HEK293T (cell line): ENCODE measurements around the gene ACSF2.

Source experiments
- CTCF ChIA-PET: fragments of 350-600 bp; formaldehyde crosslinking; extraction: SDS; loops from one replicate; lab custom pipeline; 2021; ENCODE audit warnings: antibody characterized with exemption, inconsistent platforms; lab: Yijun Ruan, JAX
- POLR2A ChIA-PET: fragments of 350-600 bp; formaldehyde crosslinking; extraction: SDS; loops from one replicate; lab custom pipeline; 2020; ENCODE audit warnings: antibody characterized with exemption, inconsistent platforms; lab: Yijun Ruan, JAX
- DNase-seq: peaks from one replicate; pipeline ENCODE4 v3.0.0; 2012; ENCODE audit warnings: mixed read lengths; ENCODE audit errors: extremely low spot score
- ARNT ChIP-seq: fragments of 450-650 bp; IDR thresholded peaks from 2 replicates; pipeline ENCODE4 v1.6.1; 2017; ENCODE audit warnings: mild to moderate bottlenecking
- BHLHE40 ChIP-seq: fragments of 450-650 bp; IDR thresholded peaks from 2 replicates; pipeline ENCODE4 v1.6.1; 2016; ENCODE audit warnings: mild to moderate bottlenecking, moderate library complexity, borderline replicate concordance
- CTBP1 ChIP-seq: fragments of 450-650 bp; IDR thresholded peaks from 2 replicates; pipeline ENCODE4 v1.6.1; 2016; ENCODE audit warnings: borderline replicate concordance
- ELF4 ChIP-seq: fragments of 450-650 bp; IDR thresholded peaks from 2 replicates; pipeline ENCODE4 v1.6.1; 2017; ENCODE audit warnings: antibody characterized with exemption
- FOXA1 ChIP-seq: fragments of 450-650 bp; IDR thresholded peaks from 2 replicates; pipeline ENCODE4 v1.6.1; 2016; ENCODE audit warnings: mild to moderate bottlenecking
- FOXK2 ChIP-seq: fragments of 450-650 bp; IDR thresholded peaks from 2 replicates; pipeline ENCODE4 v1.6.1; 2016; ENCODE audit warnings: mild to moderate bottlenecking
- FOXM1 ChIP-seq: fragments of 450-650 bp; IDR thresholded peaks from 2 replicates; pipeline ENCODE4 v1.6.1; 2017; ENCODE audit warnings: mild to moderate bottlenecking, borderline replicate concordance
- HDGF ChIP-seq: fragments of 450-650 bp; IDR thresholded peaks from 2 replicates; pipeline ENCODE4 v1.6.1; 2017; ENCODE audit warnings: antibody characterized with exemption, borderline replicate concordance
- L3MBTL2 ChIP-seq: fragments of 450-650 bp; conservative IDR thresholded peaks from 2 replicates; pipeline ENCODE4 v1.6.1; 2016; ENCODE audit warnings: mild to moderate bottlenecking
- LEF1 ChIP-seq: fragments of 450-650 bp; IDR thresholded peaks from 2 replicates; pipeline ENCODE4 v1.6.1; 2017; ENCODE audit warnings: mild to moderate bottlenecking, borderline replicate concordance
- NFRKB ChIP-seq: fragments of 450-650 bp; IDR thresholded peaks from 2 replicates; pipeline ENCODE4 v1.6.1; 2016; ENCODE audit warnings: mild to moderate bottlenecking, moderate library complexity
- SP1 ChIP-seq: fragments of 450-650 bp; IDR thresholded peaks from 2 replicates; pipeline ENCODE4 v1.6.1; 2017
- SUZ12 ChIP-seq: fragments of 450-650 bp; IDR thresholded peaks from 2 replicates; pipeline ENCODE4 v1.6.1; 2016; ENCODE audit warnings: mild to moderate bottlenecking
- TARDBP ChIP-seq: fragments of 450-650 bp; IDR thresholded peaks from 2 replicates; pipeline ENCODE4 v1.6.1; 2016
- ZNF384 ChIP-seq: fragments of 450-650 bp; IDR thresholded peaks from 2 replicates; pipeline ENCODE4 v1.6.1; 2016
- TF ChIP-seq, protein P1 (sequence below): fragments of 450-650 bp; IDR thresholded peaks from 2 replicates; pipeline ENCODE4 v1.6.1; 2016

ACSF2 gene

DNA sequence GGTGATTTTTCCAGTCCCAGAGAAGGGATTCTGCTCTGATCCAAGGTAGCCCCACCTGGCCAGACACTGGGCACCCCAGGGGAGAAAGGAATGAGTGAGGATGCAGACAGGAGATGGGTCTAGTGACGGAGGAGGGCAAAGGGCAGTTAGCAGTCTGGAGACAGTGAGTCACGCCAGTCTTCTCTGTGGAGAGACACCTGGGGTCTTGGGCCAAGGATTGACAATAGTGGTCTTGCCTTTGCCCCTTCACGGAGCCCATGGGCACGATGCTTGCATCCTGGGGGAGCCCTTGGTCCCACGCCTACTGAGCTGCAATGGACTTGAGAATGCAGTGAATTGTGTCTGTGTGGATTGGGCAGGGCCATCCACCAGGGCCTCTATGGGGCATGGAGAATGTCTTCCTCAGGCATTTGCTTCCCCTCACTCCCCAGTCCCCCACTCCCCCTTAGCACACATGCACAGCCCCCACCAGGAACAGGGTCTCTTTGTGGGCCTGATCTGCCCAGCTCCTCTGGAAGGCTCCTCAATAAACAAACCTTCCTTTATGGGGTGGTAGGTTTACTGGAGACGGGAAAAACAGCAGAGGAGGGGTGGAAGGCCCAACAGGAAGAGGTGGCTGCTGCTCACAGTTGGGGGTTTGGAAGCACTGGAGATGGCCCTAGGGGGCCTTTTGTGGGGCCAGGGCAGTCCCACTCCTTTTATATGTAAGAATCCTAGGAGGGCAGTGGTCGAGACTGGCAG lies 41.3 kb downstream of the ACSF2 start:
- POLR2A ChIA-PET: no interaction called here

DNA sequence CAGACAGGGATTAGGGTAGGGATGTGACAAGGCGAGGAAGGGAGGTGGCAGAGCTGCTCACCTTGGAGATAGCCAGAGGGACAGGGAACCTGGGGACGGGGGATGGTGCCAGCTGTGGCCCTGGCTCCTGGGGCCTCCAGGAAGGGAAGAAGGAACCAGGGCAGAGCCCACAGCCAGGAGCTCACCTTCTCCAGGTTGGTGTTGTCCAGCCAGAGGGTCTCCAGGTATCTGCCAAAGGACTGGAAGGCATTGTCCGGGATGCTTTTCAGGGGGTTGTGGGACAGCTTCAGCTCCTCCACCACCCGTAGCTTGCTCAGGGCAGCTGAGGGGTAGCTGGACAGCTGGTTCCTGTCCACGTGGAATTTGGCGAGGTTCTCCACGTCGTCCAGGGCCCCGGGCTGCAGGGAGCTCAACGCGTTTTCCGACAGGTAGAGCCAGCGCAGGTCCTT lies 41.9 kb downstream of the ACSF2 start:
- no peak for DNase-seq
- CTCF ChIA-PET: interaction anchor here (1.2 to 1.6 kb wide), 2 partner anchors 11 to 71 kb away, joined by 5 read pairs; partner anchors contain the start of gene LRRC59
- POLR2A ChIA-PET: no interaction called here
- no peak for TF ChIP-seq BHLHE40
- no peak for TF ChIP-seq FOXK2
- no peak for TF ChIP-seq SUZ12
- no peak for TF ChIP-seq HDGF
- TF ChIP-seq ELF4: no peak
- no peak for TF ChIP-seq FOXA1
- TF ChIP-seq, protein P1, sequence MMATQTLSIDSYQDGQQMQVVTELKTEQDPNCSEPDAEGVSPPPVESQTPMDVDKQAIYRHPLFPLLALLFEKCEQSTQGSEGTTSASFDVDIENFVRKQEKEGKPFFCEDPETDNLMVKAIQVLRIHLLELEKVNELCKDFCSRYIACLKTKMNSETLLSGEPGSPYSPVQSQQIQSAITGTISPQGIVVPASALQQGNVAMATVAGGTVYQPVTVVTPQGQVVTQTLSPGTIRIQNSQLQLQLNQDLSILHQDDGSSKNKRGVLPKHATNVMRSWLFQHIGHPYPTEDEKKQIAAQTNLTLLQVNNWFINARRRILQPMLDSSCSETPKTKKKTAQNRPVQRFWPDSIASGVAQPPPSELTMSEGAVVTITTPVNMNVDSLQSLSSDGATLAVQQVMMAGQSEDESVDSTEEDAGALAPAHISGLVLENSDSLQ: no peak
- no peak for TF ChIP-seq ZNF384
- TF ChIP-seq TARDBP: no peak
- TF ChIP-seq CTBP1: no peak
- TF ChIP-seq LEF1: no peak
- no peak for TF ChIP-seq ARNT
- no peak for TF ChIP-seq NFRKB
- TF ChIP-seq L3MBTL2: no peak

More for the DNA sequence above, 41.3 kb downstream of the ACSF2 start:
- CTCF ChIA-PET: interaction anchor here (1.2 to 1.6 kb wide), 2 partner anchors 12 to 70 kb away, joined by 5 read pairs; partner anchors contain the start of gene LRRC59
- DNase-seq: no peak
- no peak for TF ChIP-seq SUZ12
- no peak for TF ChIP-seq ARNT
- TF ChIP-seq FOXM1: no peak
- TF ChIP-seq HDGF: no peak
- no peak for TF ChIP-seq ELF4
- no peak for TF ChIP-seq FOXK2
- no peak for TF ChIP-seq SP1
- TF ChIP-seq LEF1: no peak
- TF ChIP-seq L3MBTL2: no peak
- TF ChIP-seq, protein P1: no peak
- no peak for TF ChIP-seq NFRKB
- TF ChIP-seq ZNF384: no peak
- no peak for TF ChIP-seq BHLHE40

GRCh38 chr17:50468304-50469207 lies 42.5 kb downstream of the ACSF2 start, which contains the start of gene CHAD:
Gene CHAD, minus strand, starts transcription at chr17:50468880. Its CDS starts 67 bp downstream, at chr17:50468813.
- TF ChIP-seq ARNT: no peak
- no peak for TF ChIP-seq TARDBP
- TF ChIP-seq BHLHE40: no peak
- no peak for TF ChIP-seq SP1
- no peak for TF ChIP-seq SUZ12
- no peak for TF ChIP-seq CTBP1
- TF ChIP-seq, protein P1: no peak
- TF ChIP-seq FOXA1: no peak
- no peak for TF ChIP-seq ELF4
- TF ChIP-seq FOXK2: no peak
- TF ChIP-seq HDGF: no peak
- no peak for TF ChIP-seq ZNF384
- no peak for TF ChIP-seq LEF1
- no peak for TF ChIP-seq NFRKB
- TF ChIP-seq FOXM1: no peak
- no peak for TF ChIP-seq L3MBTL2
- ChIA-PET CTCF (interaction anchor here (1.2 to 1.6 kb wide), 2 partner anchors 11 to 71 kb away, joined by 5 read pairs; partner anchors contain the start of gene LRRC59), POLR2A (no interaction called here)
- no peak for DNase-seq

DNA sequence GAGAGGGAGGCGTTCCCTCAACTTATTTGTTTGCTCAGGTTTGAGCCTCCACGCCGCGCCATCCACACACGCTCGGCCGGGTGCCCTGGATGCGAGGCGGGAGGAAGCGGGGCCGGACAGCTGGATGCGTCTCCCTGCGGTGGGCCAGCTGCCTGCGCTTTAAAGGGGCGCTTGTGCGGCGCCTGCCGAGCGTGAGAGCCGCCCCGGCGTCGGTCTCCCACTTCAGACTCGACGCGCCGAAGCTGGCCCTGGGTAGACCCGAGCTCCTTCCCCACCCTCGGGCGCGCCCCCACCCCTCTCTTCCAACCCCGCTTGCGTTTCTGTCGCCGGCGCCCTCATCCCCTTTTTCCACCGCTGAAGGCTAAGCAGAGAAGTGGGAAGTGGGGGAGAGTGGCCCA lies 43.2 kb downstream of the ACSF2 start:
- no peak for DNase-seq
- POLR2A ChIA-PET: no interaction called here
- CTCF ChIA-PET: no interaction called here
- TF ChIP-seq SP1 (no peak), NFRKB (no peak), ZNF384 (no peak), BHLHE40 (no peak), L3MBTL2 (no peak), ELF4 (no peak), FOXK2 (no peak), FOXM1 (no peak), HDGF (no peak), FOXA1 (no peak)

GRCh38 chr17:50469671-50470305 lies 43.8 kb downstream of the ACSF2 start:
- ChIA-PET CTCF (no interaction called here), POLR2A (no interaction called here)
- TF ChIP-seq ELF4: no peak
- TF ChIP-seq FOXK2: no peak
- no peak for TF ChIP-seq SUZ12
- TF ChIP-seq FOXM1: no peak
- no peak for TF ChIP-seq TARDBP
- TF ChIP-seq CTBP1: no peak
- no peak for TF ChIP-seq HDGF
- TF ChIP-seq ARNT: no peak
- TF ChIP-seq LEF1: no peak
- TF ChIP-seq L3MBTL2: no peak
- TF ChIP-seq, protein P1: no peak
- no peak for TF ChIP-seq SP1
- TF ChIP-seq ZNF384: no peak
- TF ChIP-seq BHLHE40: no peak
- no peak for TF ChIP-seq FOXA1
- TF ChIP-seq NFRKB: no peak
- DNase-seq: no peak
